PC-9 (cell line): Measurements from ENCODE around the gene ST6GALNAC3. TPM values are rescaled to one million over a fixed set of nuclear protein-coding genes. Genes with fewer than 3 reads are reported as not detected.

ENCODE experiments used
- BruUV-seq: library from RNA; stranded (reverse); fragments of 400-500 nt; replicated peaks from 2 replicates; lab custom pipeline; 2021; lab: Mats Ljungman, UMichigan
- CTCF ChIA-PET: fragments of 300-600 bp; sonication (Branson Sonifier 250); formaldehyde crosslinking; loops from one replicate; lab custom pipeline; 2022; ENCODE audit warnings: antibody characterized with exemption; lab: Charles Lee
- POLR2A ChIA-PET: fragments of 300-600 bp; sonication (Branson Sonifier 250); formaldehyde crosslinking; loops from one replicate; lab custom pipeline; 2022; ENCODE audit warnings: antibody characterized with exemption; ENCODE audit not compliant: unreplicated experiment; lab: Charles Lee
- DNase-seq, 2 experiments: peaks; one replicate each; pipeline versions ENCODE4 v3.0.0 to v3.0.0-alpha.2; 2015 to 2022; ENCODE audit warnings: mixed read lengths in 1 of 2
- H2AFZ ChIP-seq: fragments of 200-600 bp; sonication (generic); 2 replicates; pipeline ENCODE4 v1.8.1; 2017; ENCODE audit warnings: antibody characterized with exemption
- H3F3A ChIP-seq: fragments of 200-600 bp; sonication (generic); 2 replicates; pipeline ENCODE4 v1.8.1; 2017; ENCODE audit warnings: antibody characterized with exemption, mild to moderate bottlenecking, low read depth; ENCODE audit not compliant: insufficient read depth
- H3K27ac ChIP-seq: fragments of 200-600 bp; sonication (generic); 2 replicates; pipeline ENCODE4 v1.6.1; 2016; ENCODE audit warnings: mixed run types
- H3K27me3 ChIP-seq: fragments of 200-600 bp; sonication (generic); 2 replicates; pipeline ENCODE4 v1.6.1; 2016; ENCODE audit warnings: low read depth, mixed run types; ENCODE audit not compliant: insufficient read depth
- H3K36me3 ChIP-seq: fragments of 200-600 bp; sonication (generic); 2 replicates; pipeline ENCODE4 v1.6.1; 2016; ENCODE audit warnings: low read depth, mixed run types
- H3K4me1 ChIP-seq: fragments of 200-600 bp; sonication (generic); replicated peaks from 2 replicates; pipeline ENCODE4 v1.6.1; 2016; ENCODE audit warnings: mixed run types; ENCODE audit not compliant: insufficient read depth
- H3K4me2 ChIP-seq: fragments of 200-600 bp; sonication (generic); 2 replicates; pipeline ENCODE4 v1.6.1; 2017; ENCODE audit warnings: mixed run types
- H3K4me3 ChIP-seq: fragments of 200-600 bp; sonication (generic); 2 replicates; pipeline ENCODE4 v1.6.1; 2016; ENCODE audit warnings: mixed run types
- H3K79me2 ChIP-seq: fragments of 200-600 bp; sonication (generic); 2 replicates; pipeline ENCODE4 v1.6.1; 2017; ENCODE audit warnings: low read depth, mixed run types
- H3K9me2 ChIP-seq: fragments of 200-600 bp; sonication (generic); 2 replicates; pipeline ENCODE4 v1.8.1; 2017; ENCODE audit warnings: mild to moderate bottlenecking; ENCODE audit not compliant: insufficient read depth
- H3K9me3 ChIP-seq: fragments of 200-600 bp; sonication (generic); 2 replicates; pipeline ENCODE4 v1.8.1; 2016; ENCODE audit warnings: low read depth; ENCODE audit not compliant: insufficient read depth
- H4K20me1 ChIP-seq: fragments of 200-600 bp; sonication (generic); 2 replicates; pipeline ENCODE4 v1.8.1; 2017; ENCODE audit not compliant: insufficient read depth
- CTCF ChIP-seq: fragments of 200-600 bp; sonication (generic); conservative IDR thresholded peaks from 2 replicates; pipeline ENCODE4 v1.6.1; 2017; ENCODE audit warnings: mixed run types, antibody characterized with exemption, mild to moderate bottlenecking, moderate library complexity
- EZH2 ChIP-seq: fragments of 200-600 bp; sonication (generic); IDR thresholded peaks from 2 replicates; pipeline ENCODE4 v1.8.0; 2017; ENCODE audit warnings: antibody characterized with exemption, low read depth
- intact Hi-C: fragments of 100-400 bp; cut with micrococcal nuclease; formaldehyde crosslinking; loops from one replicate; pipeline ENCODE4 v1.10.0; 2022; ENCODE audit not compliant: unreplicated experiment
- total RNA-seq: library from RNA; stranded (reverse); gene quantifications from 2 replicates; pipeline ENCODE4 v1.2.3, GENCODE V29; 2021

ST6GALNAC3 gene
- total RNA-seq, 1 experiment from 2014 or later: 0.04 TPM

GRCh38 chr1:76079475-76080227 is 5.1 kb downstream of the ST6GALNAC3 start:
- TF ChIP-seq EZH2 (no peak), CTCF (no peak)
- no peaks in the 10 kb centered on the region for H3K27me3 ChIP-seq
- H3K9me2 ChIP-seq: no peaks in the 10 kb centered on the region
- intact Hi-C loops: loop anchor here (5.0 kb wide), 1 partner anchor 778 kb away; no protein-coding TSS in a partner anchor
- ChIA-PET POLR2A (no interaction called here), CTCF (no interaction called here)
- H3K36me3 ChIP-seq: no peaks in the 10 kb centered on the region
- H2AFZ ChIP-seq: no peak overlapping the region
- no peak overlapping the region for H3K4me2 ChIP-seq
- H3K4me1 ChIP-seq: no peaks in the 10 kb centered on the region
- peaks cover 3% of the 10 kb centered on the region; the same call in 1 of the 2 replicates for H3K9me3 ChIP-seq
- no peaks in the 10 kb centered on the region for H3K79me2 ChIP-seq
- H4K20me1 ChIP-seq: no peaks in the 10 kb centered on the region
- no peaks in the 10 kb centered on the region for H3F3A ChIP-seq
- no peak overlapping the region for H3K27ac ChIP-seq
- no peak for DNase-seq
- no peak overlapping the region for H3K4me3 ChIP-seq
- no TSS peak for BruUV-seq

- Histone ChIP-seq H3K79me2 (no peaks in the 10 kb centered on the region), H3F3A (no peaks in the 10 kb centered on the region), H3K27ac (no peak overlapping the region), H3K9me2 (no peaks in the 10 kb centered on the region), H3K36me3 (no peaks in the 10 kb centered on the region), H3K4me1 (no peaks in the 10 kb centered on the region), H4K20me1 (no peaks in the 10 kb centered on the region), H3K9me3 (no peaks in the 10 kb centered on the region; the same call in 1 of the 2 replicates), H3K4me2 (no peak overlapping the region), H3K4me3 (no peak overlapping the region), H2AFZ (no peak overlapping the region), H3K27me3 (no peaks in the 10 kb centered on the region)
- ChIA-PET POLR2A (no interaction called here), CTCF (no interaction called here)
- no TSS peak for BruUV-seq
- intact Hi-C loops: loop anchor here (5.0 kb wide), 1 partner anchor 777 kb away; no protein-coding TSS in a partner anchor
- no peak for DNase-seq
- TF ChIP-seq CTCF (no peak), EZH2 (no peak)
These were observed 6.1 kb downstream of the ST6GALNAC3 start for GRCh38 chr1:76080552-76081079.

GRCh38 chr1:76082062-76082461 is 7.5 kb downstream of the ST6GALNAC3 start:
- no peaks in the 10 kb centered on the region for H3K79me2 ChIP-seq
- no peaks in the 10 kb centered on the region for H3K4me1 ChIP-seq
- POLR2A ChIA-PET: no interaction called here
- H3K36me3 ChIP-seq: no peaks in the 10 kb centered on the region
- CTCF ChIA-PET: no interaction called here
- BruUV-seq: no TSS peak
- H3F3A ChIP-seq: no peaks in the 10 kb centered on the region
- H3K9me3 ChIP-seq: no peaks in the 10 kb centered on the region
- H3K4me3 ChIP-seq: no peak overlapping the region
- H3K9me2 ChIP-seq: no peaks in the 10 kb centered on the region
- no peak overlapping the region for H3K27ac ChIP-seq
- TF ChIP-seq EZH2 (no peak), CTCF (no peak)
- intact Hi-C loops: loop anchor here (5.0 kb wide), 1 partner anchor 775 kb away; no protein-coding TSS in a partner anchor
- no peaks in the 10 kb centered on the region for H3K27me3 ChIP-seq
- H3K4me2 ChIP-seq: no peak overlapping the region
- no peaks in the 10 kb centered on the region for H4K20me1 ChIP-seq
- H2AFZ ChIP-seq: no peak overlapping the region
- no peak for DNase-seq
